Muscle layer of colon (tissue), 2 donors: ENCODE measurements around the gene TMEM108.
"Not testable (repeated sequence)": the region's sequence is repeated elsewhere in the genome, so short reads cannot be mapped to it uniquely, and the experiment has no call there.

Experiments used
- H3K27ac ChIP-seq: one replicate; pipeline ENCODE4 v1.7.0; 2013; ENCODE audit warnings: low read depth, mild to moderate bottlenecking, low read length, moderate library complexity
- H3K27me3 ChIP-seq, 2 donors: one replicate each; pipeline ENCODE4 v1.7.0; 2013; ENCODE audit warnings: low read length in 2 of 2, mild to moderate bottlenecking in 2 of 2; ENCODE audit not compliant: insufficient read depth in 2 of 2, control insufficient read depth in 1 of 2
- H3K36me3 ChIP-seq: one replicate; pipeline ENCODE4 v1.7.0; 2013; ENCODE audit warnings: mild to moderate bottlenecking, low read length; ENCODE audit not compliant: insufficient read depth
- H3K4me1 ChIP-seq: one replicate; pipeline ENCODE4 v1.7.0; 2013; ENCODE audit warnings: mild to moderate bottlenecking, low read length; ENCODE audit not compliant: insufficient read depth
- H3K4me3 ChIP-seq, 2 donors: one replicate each; pipeline ENCODE4 v1.7.0; 2013; ENCODE audit warnings: low read length in 2 of 2, low read depth in 1 of 2, mild to moderate bottlenecking in 1 of 2, moderate library complexity in 1 of 2
- H3K9ac ChIP-seq: one replicate; pipeline ENCODE4 v1.7.0; 2013; ENCODE audit warnings: low read length
- H3K9me3 ChIP-seq: one replicate; pipeline ENCODE4 v1.7.0; 2013; ENCODE audit warnings: mild to moderate bottlenecking, low read length
- donor health status: abdominal sarcoma.
- donor health status: Adenocarcinoma of cecum.

Gene TMEM108

DNA sequence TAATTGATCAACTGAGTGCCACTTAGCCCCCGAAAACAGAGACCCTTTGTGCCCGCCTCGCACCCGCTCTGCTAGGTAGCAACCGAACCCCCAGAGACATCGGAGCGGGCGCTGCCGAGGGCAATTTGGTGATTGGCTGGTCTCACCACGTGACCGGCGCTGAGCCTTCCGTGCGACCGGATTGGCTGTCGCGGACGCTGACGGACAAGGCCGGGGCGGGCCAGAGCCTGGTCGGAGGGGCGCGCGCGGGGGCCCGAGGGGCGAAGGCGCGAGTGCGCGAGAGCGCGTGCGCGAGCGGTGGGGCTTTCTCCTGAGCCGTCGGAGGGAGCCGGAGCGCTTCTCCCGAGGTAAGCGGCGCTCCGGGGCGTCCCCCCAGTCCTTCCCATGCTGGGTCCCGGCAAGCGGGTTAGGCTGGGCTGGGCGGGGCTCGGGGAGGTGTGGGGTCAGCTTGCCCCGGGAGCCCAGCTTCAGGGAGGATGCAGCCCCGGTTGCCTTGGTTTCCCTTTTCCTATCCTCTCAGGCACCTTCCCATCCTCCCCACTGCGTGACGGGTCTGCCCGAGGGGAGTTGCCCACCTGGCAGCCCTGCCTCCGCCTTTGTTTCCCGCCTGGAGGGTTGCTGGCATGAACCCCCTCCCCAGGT, at the start of gene TMEM108:
Gene TMEM108, plus strand, starts transcription at position 303 of the 642 bp plus-strand sequence.
- Histone ChIP-seq H3K4me1 (peaks cover 12% of the 10 kb centered on the region), H3K9me3 (no peaks in the 10 kb centered on the region), H3K36me3 (no peaks in the 10 kb centered on the region), H3K9ac (no peak within 1 kb of the TSS), H3K27me3 (peaks cover 0 to 3% of the 10 kb centered on the region in 2 donors), H3K4me3 (peak within 1 kb of the TSS; percentile 59 to 64), H3K27ac (peak within 1 kb of the TSS; percentile 3)

DNA sequence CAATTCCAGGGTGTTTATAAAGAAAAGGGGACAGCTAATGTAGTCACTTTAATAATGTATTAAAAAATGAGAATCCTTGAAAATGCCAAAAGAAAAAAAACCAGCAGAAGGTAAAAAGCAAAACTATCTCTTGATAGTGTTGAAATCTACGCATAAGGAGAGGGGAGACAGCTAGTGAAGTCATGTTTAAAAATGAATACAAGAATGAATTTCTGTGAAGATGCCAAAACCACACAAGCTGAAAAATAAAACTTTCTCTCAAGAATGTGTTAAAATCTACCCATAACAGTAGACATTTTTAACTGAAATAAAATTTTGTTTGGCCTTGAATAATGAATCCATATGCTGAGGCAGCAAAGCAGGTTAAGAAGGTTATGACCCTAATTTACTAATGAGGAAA, 42.2 kb upstream of the TMEM108 start:
- no peak overlapping the region for H3K4me3 ChIP-seq
- no peak overlapping the region for H3K9ac ChIP-seq

DNA sequence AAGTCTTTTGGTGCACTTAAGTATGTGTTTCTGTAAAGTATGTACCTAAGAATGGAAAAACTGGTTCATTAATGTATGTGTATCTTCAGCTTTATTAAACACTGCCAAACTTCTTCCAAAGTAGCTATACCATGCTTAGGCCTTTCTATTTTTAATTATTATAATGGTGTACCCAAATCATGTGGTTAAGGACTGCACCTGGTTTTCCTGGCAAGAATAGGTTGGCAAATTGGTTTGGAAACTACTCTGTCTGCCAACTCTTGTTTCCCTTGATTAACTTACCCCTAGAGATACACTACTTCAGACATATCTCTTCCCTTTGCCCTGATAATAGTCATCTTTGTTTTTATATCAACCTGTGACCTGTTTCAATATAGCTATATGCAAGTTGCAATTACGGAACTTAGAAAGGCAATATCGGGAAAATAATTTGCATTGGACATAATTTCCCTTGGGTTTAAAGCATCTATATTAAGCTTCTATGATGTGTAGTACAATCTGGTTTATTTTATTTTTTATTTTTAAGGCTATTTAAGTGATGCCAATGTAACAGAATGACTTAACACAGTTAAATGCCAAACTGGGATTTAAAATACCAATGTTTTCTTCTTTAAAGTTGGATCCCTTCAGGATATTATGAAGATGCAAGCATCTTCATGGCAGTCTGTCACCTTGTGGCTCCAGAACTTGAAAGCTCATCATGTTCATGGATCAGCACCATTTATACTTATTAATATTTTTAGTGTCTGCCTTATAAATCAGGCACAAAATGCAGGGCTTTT, 40.6 kb upstream of the TMEM108 start:
- no peaks in the 10 kb centered on the region for H3K27me3 ChIP-seq
- no peaks in the 10 kb centered on the region for H3K36me3 ChIP-seq
- no peaks in the 10 kb centered on the region for H3K4me1 ChIP-seq
- no peak overlapping the region for H3K27ac ChIP-seq
- no peaks in the 10 kb centered on the region for H3K9me3 ChIP-seq
- no peak overlapping the region for H3K4me3 ChIP-seq
- no peak overlapping the region for H3K9ac ChIP-seq

More for the DNA sequence above, 42.2 kb upstream of the TMEM108 start:
- no peaks in the 10 kb centered on the region for H3K4me1 ChIP-seq
- H3K36me3 ChIP-seq: no peaks in the 10 kb centered on the region
- no peaks in the 10 kb centered on the region for H3K9me3 ChIP-seq
- H3K27me3 ChIP-seq: no peaks in the 10 kb centered on the region
- H3K27ac ChIP-seq: no peak overlapping the region

DNA sequence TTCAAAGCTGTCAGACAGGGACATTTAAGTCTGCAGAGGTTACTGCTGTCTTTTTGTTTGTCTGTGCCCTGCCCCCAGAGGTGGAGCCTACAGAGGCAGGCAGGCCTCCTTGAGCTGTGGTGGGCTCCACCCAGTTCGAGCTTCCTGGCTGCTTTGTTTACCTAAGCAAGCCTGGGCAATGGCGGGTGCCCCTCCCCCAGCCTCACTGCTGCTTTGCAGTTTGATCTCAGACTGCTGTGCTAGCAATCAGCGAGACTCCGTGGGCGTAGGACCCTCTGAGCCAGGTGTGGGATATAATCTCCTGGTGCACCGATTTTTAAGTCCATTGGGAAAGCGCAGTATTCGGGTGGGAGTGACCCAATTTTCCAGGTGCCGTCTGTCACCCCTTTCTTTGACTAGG, 33.2 kb upstream of the TMEM108 start:
- not testable (repeated sequence) for H3K27ac ChIP-seq, H3K4me1 ChIP-seq, H3K27me3 ChIP-seq, H3K4me3 ChIP-seq, H3K9ac ChIP-seq, H3K9me3 ChIP-seq, H3K36me3 ChIP-seq

DNA sequence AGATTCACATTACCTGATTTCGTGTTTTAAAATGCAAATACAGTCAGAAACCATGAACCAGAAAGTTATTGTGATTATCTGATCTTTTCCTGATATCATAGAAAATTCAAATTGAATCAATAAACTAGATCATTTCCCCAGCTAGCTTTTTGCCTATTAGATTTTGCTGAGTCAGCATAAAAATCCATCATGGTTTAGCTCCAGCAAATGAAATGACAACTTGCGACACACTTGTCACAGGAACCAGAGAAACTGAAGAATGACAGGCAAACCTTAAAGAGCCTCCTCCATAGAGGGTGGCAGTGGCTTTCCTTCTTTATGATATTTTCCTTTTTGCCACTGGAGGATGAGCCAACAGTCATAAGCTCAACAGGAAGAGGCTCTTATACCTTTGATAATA, 30.6 kb upstream of the TMEM108 start:
- Histone ChIP-seq H3K4me3 (no peak overlapping the region), H3K27ac (no peak overlapping the region), H3K36me3 (no peaks in the 10 kb centered on the region)

DNA sequence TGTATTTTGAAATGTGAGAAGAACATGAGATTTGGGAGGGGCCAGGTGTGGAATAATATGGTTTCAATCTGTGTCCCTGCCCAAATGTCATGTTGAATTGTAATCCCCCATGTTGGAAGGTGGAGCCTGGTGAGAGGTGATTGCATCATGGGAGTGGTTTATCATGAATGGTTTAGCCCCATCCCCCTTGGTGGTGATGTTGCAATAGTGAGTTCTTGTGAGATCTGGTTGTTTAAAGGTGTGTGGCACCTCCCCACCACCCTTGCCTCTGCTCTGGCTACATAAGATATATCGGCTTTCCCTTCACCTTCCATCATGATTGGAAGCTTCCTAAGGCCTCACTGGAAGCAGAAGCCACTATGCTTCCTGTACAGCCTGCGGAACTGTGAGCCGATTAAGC, 23.9 kb upstream of the TMEM108 start:
- H3K9ac ChIP-seq: no peak overlapping the region

More for the DNA sequence above, 30.6 kb upstream of the TMEM108 start:
- Histone ChIP-seq H3K27me3 (no peaks in the 10 kb centered on the region), H3K4me1 (no peaks in the 10 kb centered on the region), H3K9me3 (no peaks in the 10 kb centered on the region), H3K9ac (no peak overlapping the region)

DNA sequence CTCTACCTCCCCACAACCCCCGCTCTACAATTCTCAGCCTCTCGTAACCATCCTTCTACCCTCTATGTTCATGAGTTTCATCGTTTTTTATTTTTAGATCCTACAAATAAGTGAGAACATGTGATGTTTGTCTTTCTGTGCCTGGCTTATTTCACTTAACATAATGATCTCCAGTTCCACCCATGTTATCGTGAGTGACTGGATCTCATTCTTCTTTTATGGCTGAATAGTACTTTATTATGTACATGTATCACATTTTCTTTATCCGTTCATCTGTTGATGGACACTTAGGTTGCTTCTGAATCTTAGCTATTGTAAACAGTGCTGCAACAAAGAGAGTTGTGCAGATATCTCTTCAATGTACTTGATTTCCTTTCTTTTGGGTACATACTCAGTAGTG, 22.6 kb upstream of the TMEM108 start:
- not testable (repeated sequence) for H3K36me3 ChIP-seq, H3K27me3 ChIP-seq

More for the DNA sequence above, 23.9 kb upstream of the TMEM108 start:
- Histone ChIP-seq H3K36me3 (no peaks in the 10 kb centered on the region), H3K27me3 (no peaks in the 10 kb centered on the region), H3K4me1 (no peaks in the 10 kb centered on the region), H3K9me3 (no peaks in the 10 kb centered on the region), H3K27ac (no peak overlapping the region), H3K4me3 (no peak overlapping the region)

DNA sequence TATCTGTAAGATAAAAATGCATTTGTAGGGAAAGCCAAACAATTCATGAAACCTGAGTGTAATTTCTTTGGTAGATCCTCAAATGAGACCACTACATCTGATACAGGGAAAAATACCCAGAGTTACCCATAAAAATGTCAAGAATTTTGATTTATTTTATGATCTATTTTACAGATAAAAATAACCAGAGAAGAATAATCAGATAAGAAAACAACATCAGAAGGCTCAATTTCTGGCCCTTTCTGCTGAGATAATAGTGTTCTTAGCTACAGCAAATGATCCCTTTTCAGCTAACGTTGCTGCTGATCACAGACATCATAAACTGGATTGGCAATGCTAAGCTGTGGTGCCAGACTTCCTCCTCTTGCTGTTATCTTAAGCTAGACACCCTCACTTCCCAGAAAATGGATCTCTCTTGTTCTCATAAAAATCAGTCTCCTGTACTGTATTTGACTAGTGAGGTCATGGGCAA, 21.3 kb upstream of the TMEM108 start:
- Histone ChIP-seq H3K27me3 (no peaks in the 10 kb centered on the region), H3K36me3 (no peaks in the 10 kb centered on the region), H3K9me3 (no peaks in the 10 kb centered on the region), H3K27ac (no peak overlapping the region), H3K9ac (no peak overlapping the region), H3K4me1 (no peaks in the 10 kb centered on the region), H3K4me3 (no peak overlapping the region)

More for the DNA sequence above, 22.6 kb upstream of the TMEM108 start:
- H3K27ac ChIP-seq, H3K4me3 ChIP-seq, H3K9ac ChIP-seq, H3K4me1 ChIP-seq, H3K9me3 ChIP-seq: not testable (repeated sequence)

DNA sequence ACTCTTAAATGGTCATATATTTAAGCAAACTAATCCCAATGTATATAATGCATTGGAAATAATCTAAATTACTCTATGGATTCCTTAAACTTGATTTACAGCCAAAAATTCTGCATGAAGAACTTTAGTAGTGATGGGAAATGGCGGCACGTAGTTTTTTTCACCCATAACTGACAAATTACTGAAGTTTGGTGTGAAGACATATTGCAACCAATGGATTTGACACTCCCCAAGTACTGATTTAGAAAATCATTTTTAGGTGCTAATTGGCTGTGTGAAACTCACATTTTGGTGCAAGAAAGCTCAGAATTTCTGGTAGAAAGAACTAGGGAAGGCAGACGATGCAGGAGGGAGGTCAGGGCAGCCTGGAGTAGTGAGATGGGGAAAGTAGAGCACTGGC, 19.3 kb upstream of the TMEM108 start:
- Histone ChIP-seq H3K27ac (no peak overlapping the region), H3K4me3 (no peak overlapping the region), H3K9ac (no peak overlapping the region), H3K36me3 (no peaks in the 10 kb centered on the region), H3K9me3 (no peaks in the 10 kb centered on the region), H3K4me1 (no peaks in the 10 kb centered on the region), H3K27me3 (no peaks in the 10 kb centered on the region)

DNA sequence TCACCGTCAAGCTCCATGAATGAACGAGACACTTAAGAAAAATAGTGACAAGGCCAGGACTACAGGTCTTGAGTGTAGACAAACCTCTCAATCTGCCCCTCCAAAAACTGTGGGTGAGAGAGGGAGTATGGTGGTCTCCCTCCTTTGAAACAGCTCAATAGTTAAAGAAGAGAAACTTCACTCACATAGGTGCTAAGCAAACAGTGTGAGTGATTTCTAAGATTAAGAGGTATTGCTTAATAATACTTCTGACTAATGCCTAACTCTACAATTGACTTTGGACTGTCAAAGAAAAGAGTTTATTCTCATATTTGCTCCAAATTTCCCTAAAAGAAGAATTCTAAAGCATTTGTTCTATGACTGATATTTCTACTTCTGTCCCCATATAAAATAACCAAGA, 17.0 kb upstream of the TMEM108 start:
- H3K27ac ChIP-seq: no peak overlapping the region

DNA sequence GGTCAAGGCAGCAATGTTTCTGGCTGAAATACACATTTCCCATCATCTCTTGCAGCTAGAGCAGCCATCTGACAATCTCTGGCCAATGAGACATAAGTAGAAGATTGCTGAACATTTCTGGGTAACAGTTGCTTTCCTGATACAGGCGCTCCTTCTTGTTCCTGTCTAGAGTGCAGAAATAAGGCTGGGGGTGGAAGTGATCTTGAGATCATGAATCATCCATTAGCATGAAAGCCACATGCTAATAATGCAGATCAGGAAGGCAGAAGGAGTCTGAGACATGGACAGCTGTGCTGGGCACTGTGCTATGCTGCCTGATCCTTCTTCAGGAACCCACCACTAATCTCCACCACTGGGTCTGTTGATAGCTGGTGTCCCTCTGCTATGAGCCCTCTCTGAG, 14.8 kb upstream of the TMEM108 start:
- H3K9ac ChIP-seq: no peak overlapping the region
- H3K9me3 ChIP-seq: no peaks in the 10 kb centered on the region
- H3K36me3 ChIP-seq: no peaks in the 10 kb centered on the region
- H3K4me3 ChIP-seq: no peak overlapping the region
- H3K4me1 ChIP-seq: no peaks in the 10 kb centered on the region
- no peak overlapping the region for H3K27ac ChIP-seq
- no peaks in the 10 kb centered on the region for H3K27me3 ChIP-seq

More for the DNA sequence above, 17.0 kb upstream of the TMEM108 start:
- Histone ChIP-seq H3K9me3 (no peaks in the 10 kb centered on the region), H3K4me1 (no peaks in the 10 kb centered on the region), H3K9ac (no peak overlapping the region), H3K27me3 (no peaks in the 10 kb centered on the region), H3K36me3 (no peaks in the 10 kb centered on the region), H3K4me3 (no peak overlapping the region)
